Myocyte (in vitro differentiated cells): Measurements from ENCODE around the gene CALM3. TPM values are rescaled to one million over a fixed set of nuclear protein-coding genes. Genes with fewer than 3 reads are reported as not detected.

Experiments
- DNase-seq: peaks from one replicate; pipeline ENCODE4 v3.0.0-alpha.2; 2012; ENCODE audit warnings: low read depth
- total RNA-seq: library from RNA; depleted of rRNA; stranded (reverse); fragments of >200 nt; gene quantifications from 2 replicates; pipeline ENCODE4 v1.2.3, GENCODE V29; 2014

Gene CALM3
- total RNA-seq, 1 donor from 2014 or later = 85.6 TPM

- DNase-seq = no peak
Measured at GRCh38 chr19:46634656-46635218, 33.6 kb downstream of the CALM3 start.

- DNase-seq = no peak
Measured at GRCh38 chr19:46635920-46636761, 35.0 kb downstream of the CALM3 start, which contains the start of gene GNG8. Gene GNG8 (minus strand): TSS chr19:46636202. CDS start chr19:46634682, 1,520 bp downstream.

- no peak for DNase-seq
Measured at GRCh38 chr19:46637224-46637623, 36.1 kb downstream of the CALM3 start.

GRCh38 chr19:46639358-46640182 is 38.4 kb downstream of the CALM3 start:
- no peak for DNase-seq

GRCh38 chr19:46640656-46641055 is 39.5 kb downstream of the CALM3 start:
- no peak for DNase-seq

GRCh38 chr19:46644720-46645119 is 43.6 kb downstream of the CALM3 start:
- DNase-seq = no peak

GRCh38 chr19:46646402-46646801 is 45.3 kb downstream of the CALM3 start:
- no peak for DNase-seq

- DNase-seq = no peak
Measured at GRCh38 chr19:46648060-46648960, 47.2 kb downstream of the CALM3 start.

- DNase-seq = no peak
Measured at GRCh38 chr19:46648961-46649960, 48.1 kb downstream of the CALM3 start.

GRCh38 chr19:46650445-46650844 is 49.3 kb downstream of the CALM3 start:
- DNase-seq = no peak

- no peak for DNase-seq
Measured at GRCh38 chr19:46654621-46655152, 53.6 kb downstream of the CALM3 start.

GRCh38 chr19:46656541-46656940 is 55.4 kb downstream of the CALM3 start:
- DNase-seq = no peak

GRCh38 chr19:46659151-46660007 is 58.2 kb downstream of the CALM3 start:
- DNase-seq = peak; percentile 12

GRCh38 chr19:46660008-46660517 is 58.9 kb downstream of the CALM3 start:
- DNase-seq = peak; percentile 1
